HCT116 (cell line): ENCODE results near the gene NET1. TPM values are rescaled to one million over a fixed set of nuclear protein-coding genes. Genes with fewer than 3 reads are reported as not detected.

Experiments used
- ATAC-seq: fragments of 200-7000 bp; cut with Tn5 transposase; 2 replicates; pipeline ENCODE4 v1.9.1; 2020; ENCODE audit warnings: mild to moderate bottlenecking, moderate library complexity
- BruUV-seq: library from RNA; stranded (reverse); fragments of 400-500 nt; replicated peaks from 2 replicates; lab custom pipeline; 2021; lab: Mats Ljungman, UMichigan
- CTCF ChIA-PET: fragments of 300-600 bp; sonication (Branson Sonifier 250); formaldehyde crosslinking; loops from one replicate; lab custom pipeline; 2021; ENCODE audit warnings: antibody characterized with exemption; lab: Charles Lee
- POLR2A ChIA-PET: fragments of 300-600, 350-600 bp; sonication (Branson Sonifier 250); formaldehyde crosslinking; loops from one replicate; lab custom pipeline; 2021; ENCODE audit warnings: antibody characterized with exemption; lab: Charles Lee
- RAD21 ChIA-PET, 2 experiments: fragments of 300-600 bp; sonication (Branson Sonifier 250); formaldehyde crosslinking; loops; one replicate each; lab custom pipeline; 2023; ENCODE audit warnings: low total read pairs in 2 of 2; ENCODE audit not compliant: uncharacterized antibody in 2 of 2, unreplicated experiment in 2 of 2, low non-redundant PET in 1 of 2; lab: Charles Lee
- DNase-seq: peaks from one replicate; pipeline ENCODE4 v3.0.0-alpha.2; 2010; ENCODE audit warnings: low read depth, low spot score
- H2AFZ ChIP-seq: fragments of 200-600 bp; shearing (Covaris generic), sonication (generic); 2 replicates; pipeline ENCODE4 v1.6.1; 2017; ENCODE audit warnings: low read depth, mixed run types, mixed read lengths, antibody characterized with exemption, low read length; ENCODE audit not compliant: poor library complexity, severe bottlenecking
- H3K27ac ChIP-seq: 2 replicates; pipeline ENCODE4 v1.5.1; 2012; ENCODE audit warnings: low read depth, low read length
- H3K27me3 ChIP-seq: fragments of 200-600 bp; sonication (generic); 2 replicates; pipeline ENCODE4 v1.6.1; 2016; ENCODE audit warnings: mixed run types, low read length, mixed read lengths; ENCODE audit not compliant: insufficient read depth
- H3K36me3 ChIP-seq, 2 experiments: fragments of 200-500 bp in 1 of 2; fragments of 200-600 bp in 1 of 2; sonication (Bioruptor generic) in 1 of 2; sonication (generic) in 1 of 2; 2 replicates each; pipeline versions ENCODE4 v1.5.1 to v1.6.1; 2014 to 2016; ENCODE audit warnings: low read length in 2 of 2, inconsistent platforms in 1 of 2, mixed read lengths in 1 of 2, mixed run types in 1 of 2; ENCODE audit not compliant: insufficient read depth in 2 of 2, control insufficient read depth in 1 of 2
- H3K4me1 ChIP-seq, 2 experiments: fragments of 200-600 bp in 1 of 2; sonication (generic) in 1 of 2; 2 replicates each; pipeline versions ENCODE4 v1.5.1 to v1.6.1; 2012 to 2017; ENCODE audit warnings: low read length in 2 of 2, inconsistent platforms in 1 of 2, mild to moderate bottlenecking in 1 of 2, mixed read lengths in 1 of 2, mixed run types in 1 of 2, moderate library complexity in 1 of 2; ENCODE audit not compliant: insufficient read depth in 2 of 2, control insufficient read depth in 1 of 2
- H3K4me2 ChIP-seq: fragments of 200-600 bp; sonication (generic); 2 replicates; pipeline ENCODE4 v1.6.1; 2017; ENCODE audit warnings: mixed run types, low read length, mixed read lengths
- H3K4me3 ChIP-seq, 2 experiments: fragments of 200-600 bp in 1 of 2; sonication (generic) in 1 of 2; replicated peaks in 1 of 2; 2 replicates each; pipeline ENCODE4 v1.5.1; 2011 to 2016; ENCODE audit warnings: low read length in 2 of 2, control low read depth in 1 of 2, low read depth in 1 of 2, mild to moderate bottlenecking in 1 of 2, mixed read lengths in 1 of 2, mixed run types in 1 of 2
- H3K79me2 ChIP-seq: fragments of 200-600 bp; sonication (generic); 2 replicates; pipeline ENCODE4 v1.6.1; 2017; ENCODE audit warnings: mild to moderate bottlenecking, mixed run types, low read length, moderate library complexity, mixed read lengths; ENCODE audit not compliant: insufficient read depth
- H3K9ac ChIP-seq: fragments of 200-600 bp; sonication (generic); 2 replicates; pipeline ENCODE4 v1.6.1; 2016; ENCODE audit warnings: low read length, mixed read lengths
- H3K9me2 ChIP-seq: fragments of 200-600 bp; sonication (generic), shearing (Covaris generic); 2 replicates; pipeline ENCODE4 v1.6.1; 2017; ENCODE audit warnings: mixed run types, mild to moderate bottlenecking, moderate library complexity; ENCODE audit not compliant: insufficient read depth
- H3K9me3 ChIP-seq, 2 experiments: fragments of 200-500 bp in 1 of 2; fragments of 200-600 bp in 1 of 2; sonication (Bioruptor generic) in 1 of 2; sonication (generic) in 1 of 2; 2 replicates each; pipeline ENCODE4 v1.6.1; 2014 to 2017; ENCODE audit warnings: low read length in 2 of 2, mixed read lengths in 2 of 2, inconsistent platforms in 1 of 2, low read depth in 1 of 2, mild to moderate bottlenecking in 1 of 2, mixed run types in 1 of 2, moderate library complexity in 1 of 2; ENCODE audit not compliant: control insufficient read depth in 1 of 2, insufficient read depth in 1 of 2
- H4K20me1 ChIP-seq: fragments of 200-600 bp; sonication (generic), shearing (Covaris generic); 2 replicates; pipeline ENCODE4 v1.6.1; 2017; ENCODE audit warnings: mixed run types, mild to moderate bottlenecking, moderate library complexity; ENCODE audit not compliant: insufficient read depth
- CTCF ChIP-seq, 3 experiments: fragments of 200-600 bp in 1 of 3; sonication (generic) in 1 of 3; IDR thresholded peaks in 2 of 3; conservative IDR thresholded peaks in 1 of 3; 2 replicates each; pipeline ENCODE4 v1.5.1; 2012 to 2017; ENCODE audit warnings: low read depth in 2 of 3, low read length in 2 of 3, antibody characterized with exemption in 1 of 3, borderline replicate concordance in 1 of 3, control low read depth in 1 of 3, mild to moderate bottlenecking in 1 of 3, mixed read lengths in 1 of 3, mixed run types in 1 of 3, moderate library complexity in 1 of 3; ENCODE audit not compliant: insufficient read depth in 1 of 3
- EGR1 ChIP-seq: IDR thresholded peaks from 2 replicates; pipeline ENCODE4 v1.6.1; 2012; ENCODE audit warnings: low read depth
- EZH2phosphoT487 ChIP-seq: fragments of 200-600 bp; IDR thresholded peaks from 2 replicates; pipeline ENCODE4 v1.6.1; 2018; ENCODE audit warnings: antibody characterized with exemption, borderline replicate concordance
- FOSL1 ChIP-seq: IDR thresholded peaks from 2 replicates; pipeline ENCODE4 v1.6.1; 2012; ENCODE audit warnings: low read depth
- RAD21 ChIP-seq: IDR thresholded peaks from 2 replicates; pipeline ENCODE4 v1.6.1; 2012; ENCODE audit warnings: low read depth, mild to moderate bottlenecking
- REST ChIP-seq: IDR thresholded peaks from 2 replicates; pipeline ENCODE4 v1.6.1; 2012; ENCODE audit warnings: low read depth
- SP1 ChIP-seq: IDR thresholded peaks from 2 replicates; pipeline ENCODE4 v1.6.1; 2012; ENCODE audit warnings: low read depth
- TCF7L2 ChIP-seq: IDR thresholded peaks from 2 replicates; pipeline ENCODE4 v1.7.0; 2011; ENCODE audit warnings: borderline replicate concordance, inconsistent platforms; ENCODE audit not compliant: insufficient read depth, insufficient read length; ENCODE audit errors: extremely low read depth
- ZBTB33 ChIP-seq: IDR thresholded peaks from 2 replicates; pipeline ENCODE4 v1.6.1; 2011; ENCODE audit warnings: mild to moderate bottlenecking, low read length, moderate library complexity; ENCODE audit not compliant: insufficient replicate concordance; ENCODE audit errors: extremely low read depth
- ZFX ChIP-seq: fragments of 450-650 bp; IDR thresholded peaks from 2 replicates; pipeline ENCODE4 v1.6.1; 2017
- ZNF274 ChIP-seq: fragments of 200-500 bp; sonication (Bioruptor generic); IDR thresholded peaks from 2 replicates; pipeline ENCODE4 v1.6.1; 2014; ENCODE audit warnings: mild to moderate bottlenecking, low read depth, low read length, inconsistent platforms
- intact Hi-C: fragments of 100-400 bp; cut with micrococcal nuclease; formaldehyde crosslinking; loops from 2 replicates; pipeline ENCODE4 v1.10.0; 2022
- total RNA-seq: library from RNA; stranded (reverse); gene quantifications from one replicate; pipeline ENCODE4 v1.2.1, GENCODE V29; 2021; ENCODE audit not compliant: unreplicated experiment
- TF ChIP-seq, protein P1 (sequence below): IDR thresholded peaks from 2 replicates; pipeline ENCODE4 v1.6.1; 2012

The NET1 gene
- total RNA-seq, 1 experiment from 2014 or later: 51.2 TPM

DNA sequence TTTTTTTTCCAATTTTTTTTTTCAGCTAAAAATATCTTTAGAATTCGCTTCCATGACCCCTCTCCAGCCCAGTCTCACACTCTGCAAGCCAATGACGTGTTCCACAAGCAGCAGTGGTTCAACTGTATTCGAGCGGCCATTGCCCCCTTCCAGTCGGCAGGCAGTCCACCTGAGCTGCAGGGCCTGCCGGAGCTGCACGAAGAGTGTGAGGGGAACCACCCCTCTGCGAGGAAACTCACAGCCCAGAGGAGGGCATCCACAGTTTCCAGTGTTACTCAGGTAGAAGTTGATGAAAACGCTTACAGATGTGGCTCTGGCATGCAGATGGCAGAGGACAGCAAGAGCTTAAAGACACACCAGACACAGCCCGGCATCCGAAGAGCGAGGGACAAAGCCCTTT lies 44.2 kb downstream of the NET1 start:
- RAD21 ChIA-PET: no interaction called here
- ATAC-seq: no peak
- CTCF ChIA-PET: no interaction called here

More for the DNA sequence above, 44.2 kb downstream of the NET1 start:
- BruUV-seq: no TSS peak
- Histone ChIP-seq H4K20me1 (no peaks in the 10 kb centered on the region), H3K79me2 (peaks cover 5% of the 10 kb centered on the region; the same call in 1 of the 2 replicates), H3K9ac (no peak overlapping the region), H3K4me3 (no peak overlapping the region), H3K9me3 (no peaks in the 10 kb centered on the region), H2AFZ (no peak overlapping the region), H3K4me1 (no peaks in the 10 kb centered on the region), H3K27me3 (no peaks in the 10 kb centered on the region), H3K9me2 (no peaks in the 10 kb centered on the region), H3K4me2 (no peak overlapping the region), H3K27ac (no peak overlapping the region), H3K36me3 (peaks cover 41 to 50% of the 10 kb centered on the region in 2 experiments)
- TF ChIP-seq REST (no peak), EZH2phosphoT487 (no peak), ZFX (no peak), SP1 (no peak), FOSL1 (no peak), CTCF (IDR thresholded peaks at IDR 0.05 in 2 of 3, conservative IDR thresholded peaks at IDR 0.05 in 1 of 3; ENCODE audit: borderline replicate concordance in 1 of 3, insufficient read depth in 1 of 3, low read depth in 2 of 3, low read length in 2 of 3) (no peak), RAD21 (no peak), TCF7L2 (no peak), ZNF274 (no peak), EGR1 (no peak), ZBTB33 (no peak)
- TF ChIP-seq, protein P1, sequence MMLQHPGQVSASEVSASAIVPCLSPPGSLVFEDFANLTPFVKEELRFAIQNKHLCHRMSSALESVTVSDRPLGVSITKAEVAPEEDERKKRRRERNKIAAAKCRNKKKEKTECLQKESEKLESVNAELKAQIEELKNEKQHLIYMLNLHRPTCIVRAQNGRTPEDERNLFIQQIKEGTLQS: no peak
- POLR2A ChIA-PET: interaction anchor here (0.7 kb wide), 1 partner anchor 10 kb away, joined by 3 read pairs; no protein-coding TSS in a partner anchor
- intact Hi-C loops: no loop called here
- DNase-seq: no peak
